Endothelial cell of umbilical vein (primary cell): Measurements from ENCODE around the gene LMF2. TPM values are rescaled to one million over a fixed set of nuclear protein-coding genes. Genes with fewer than 3 reads are reported as not detected.

Experiments used
- BruUV-seq: library from RNA; stranded (reverse); fragments of 400-500 nt; replicated peaks from 2 replicates; lab custom pipeline; 2021; lab: Mats Ljungman, UMichigan
- CTCF ChIA-PET: fragments of 300-600, 350-600 bp; sonication (Branson Sonifier 250); formaldehyde crosslinking; loops from one replicate; lab custom pipeline; 2021; ENCODE audit warnings: antibody characterized with exemption, inconsistent platforms; lab: Charles Lee
- POLR2A ChIA-PET: fragments of 300-600, 350-600 bp; sonication (Branson Sonifier 250); formaldehyde crosslinking; loops from one replicate; lab custom pipeline; 2021; ENCODE audit warnings: antibody characterized with exemption, inconsistent platforms; lab: Charles Lee
- DNase-seq: peaks from one replicate; pipeline ENCODE4 v3.0.0-alpha.2; 2011; ENCODE audit warnings: low read depth, low spot score
- FAIRE-seq: peaks from 2 replicates; lab custom pipeline; 2011; peaks lifted over from hg19 to GRCh38; lab: Jason Lieb, UNC
- H2AFZ ChIP-seq: 2 replicates; pipeline ENCODE4 v1.6.0; 2012; ENCODE audit warnings: low read depth, low read length, control low read depth, inconsistent platforms
- H3K27ac ChIP-seq: 2 replicates; pipeline ENCODE4 v1.5.1; 2011; ENCODE audit warnings: low read depth, mild to moderate bottlenecking, control low read depth, low read length, moderate library complexity; ENCODE audit not compliant: insufficient read depth
- H3K27me3 ChIP-seq, 2 experiments: 2 replicates each; pipeline versions ENCODE4 v1.6.0 to v1.6.1; 2011; ENCODE audit warnings: low read length in 2 of 2, mixed read lengths in 1 of 2; ENCODE audit not compliant: control insufficient read depth in 2 of 2, insufficient read depth in 2 of 2
- H3K36me3 ChIP-seq, 2 experiments: 2 replicates in 1 of 2; 3 replicates in 1 of 2; pipeline ENCODE4 v1.5.1; 2011; ENCODE audit warnings: low read length in 2 of 2, mild to moderate bottlenecking in 1 of 2, moderate library complexity in 1 of 2; ENCODE audit not compliant: control insufficient read depth in 2 of 2, insufficient read depth in 2 of 2; ENCODE audit errors: extremely low read depth in 1 of 2
- H3K4me1 ChIP-seq: 3 replicates; pipeline ENCODE4 v1.5.1; 2011; ENCODE audit warnings: mild to moderate bottlenecking, low read length; ENCODE audit not compliant: control insufficient read depth, insufficient read depth; ENCODE audit errors: extremely low read depth
- H3K4me2 ChIP-seq: 2 replicates; pipeline ENCODE4 v1.6.1; 2011; ENCODE audit warnings: low read length, control low read depth, mixed read lengths; ENCODE audit not compliant: insufficient read depth
- H3K4me3 ChIP-seq, 3 experiments: fragments of 200-600 bp in 1 of 3; sonication (generic), shearing (Covaris generic) in 1 of 3; replicated peaks in 1 of 3; 2 replicates each; pipeline ENCODE4 v1.5.1; 2011 to 2016; ENCODE audit warnings: control low read depth in 3 of 3, low read length in 3 of 3, mild to moderate bottlenecking in 2 of 3, inconsistent platforms in 1 of 3, low read depth in 1 of 3, moderate library complexity in 1 of 3; ENCODE audit not compliant: insufficient read depth in 1 of 3
- H3K79me2 ChIP-seq: 2 replicates; pipeline ENCODE4 v1.6.0; 2012; ENCODE audit warnings: low read length, inconsistent platforms; ENCODE audit not compliant: control insufficient read depth, insufficient read depth
- H3K9ac ChIP-seq: replicated peaks from 2 replicates; pipeline ENCODE3; 2011; ENCODE audit warnings: low read length, control low read depth; ENCODE audit not compliant: insufficient read depth; ENCODE audit errors: extremely low read depth
- H3K9me1 ChIP-seq: replicated peaks from 3 replicates; pipeline ENCODE4 v1.6.0; 2011; ENCODE audit warnings: mild to moderate bottlenecking, low read length; ENCODE audit not compliant: control insufficient read depth, insufficient read depth; ENCODE audit errors: extremely low read depth
- H3K9me3 ChIP-seq: replicated peaks from 2 replicates; pipeline ENCODE4 v1.5.1; 2012; ENCODE audit warnings: low read length, inconsistent platforms; ENCODE audit not compliant: control insufficient read depth, insufficient read depth
- H4K20me1 ChIP-seq: replicated peaks from 2 replicates; pipeline ENCODE3; 2011; ENCODE audit warnings: mild to moderate bottlenecking, low read length; ENCODE audit not compliant: control insufficient read depth, insufficient read depth; ENCODE audit errors: extremely low read depth
- EZH2 ChIP-seq: IDR thresholded peaks from 2 replicates; pipeline ENCODE4 v1.6.1; 2012; ENCODE audit warnings: borderline replicate concordance, low read depth, mild to moderate bottlenecking, moderate library complexity, low read length, inconsistent platforms; ENCODE audit not compliant: severe bottlenecking
- FOS ChIP-seq: IDR thresholded peaks from 2 replicates; pipeline ENCODE4 v1.6.1; 2011; ENCODE audit warnings: mild to moderate bottlenecking, low read length, moderate library complexity, borderline replicate concordance; ENCODE audit not compliant: insufficient read depth
- GATA2 ChIP-seq: IDR thresholded peaks from 2 replicates; pipeline ENCODE4 v1.7.0; 2011; ENCODE audit warnings: low read depth, mild to moderate bottlenecking, moderate library complexity, mixed read lengths, low read length; ENCODE audit not compliant: insufficient read length, insufficient read depth
- JUN ChIP-seq: IDR thresholded peaks from 2 replicates; pipeline ENCODE4 v1.6.1; 2011; ENCODE audit warnings: borderline replicate concordance, low read depth; ENCODE audit not compliant: insufficient read length, insufficient read depth
- MYC ChIP-seq: IDR thresholded peaks from one replicate; pipeline ENCODE4 v1.6.1; 2011; ENCODE audit warnings: mild to moderate bottlenecking, low read depth, low read length
- POLR2A ChIP-seq: IDR thresholded peaks from 2 replicates; pipeline ENCODE4 v1.6.1; 2012; ENCODE audit warnings: low read depth, mild to moderate bottlenecking, control low read depth, low read length
- POLR2AphosphoS5 ChIP-seq: IDR thresholded peaks from 2 replicates; pipeline ENCODE4 v1.6.1; 2012; ENCODE audit warnings: low read depth, mild to moderate bottlenecking, control low read depth, low read length, moderate library complexity; ENCODE audit not compliant: insufficient read depth
- dilution Hi-C: fragments of 300-500 bp; cut with MboI; formaldehyde crosslinking; loops from one replicate; pipeline ENCODE4 v1.15.0; 2019; ENCODE audit warnings: low sequenced_read_pairs; ENCODE audit not compliant: extremely low pct_ligation_motif_present
- intact Hi-C: fragments of 100-400 bp; cut with micrococcal nuclease; formaldehyde crosslinking; loops from one replicate; pipeline ENCODE4 v1.10.0; 2022
- polyA plus RNA-seq, 4 experiments: library from polyadenylated mRNA; depleted of rRNA in 3 of 4; stranded (reverse) in 3 of 4; unstranded in 1 of 4; fragments of >200 nt; gene quantifications; 2 replicates each; pipeline versions ENCODE4 v1.2.1 to v1.2.3, GENCODE V29; 2011 to 2012; ENCODE audit warnings: missing spikeins in 1 of 4
- total RNA-seq: library from RNA; stranded (reverse); gene quantifications from 2 replicates; pipeline ENCODE4 v1.2.3, GENCODE V29; 2021
- TF ChIP-seq, protein P1 (sequence below): IDR thresholded peaks from 2 replicates; pipeline ENCODE4 v1.6.1; 2011; ENCODE audit not compliant: insufficient read depth, insufficient read length
- TF ChIP-seq, protein P2 (sequence below), 2 donors: IDR thresholded peaks; 1 replicate in 1 of 2; 2 replicates in 1 of 2; pipeline ENCODE4 v1.5.1; 2011; ENCODE audit warnings: low read length in 2 of 2, mild to moderate bottlenecking in 2 of 2, moderate library complexity in 2 of 2, control low read depth in 1 of 2, inconsistent platforms in 1 of 2, low read depth in 1 of 2; ENCODE audit not compliant: insufficient read depth in 1 of 2; ENCODE audit errors: extremely low read depth in 1 of 2

LMF2 gene
- total and polyA plus RNA-seq, 2 donors (not counting 3 experiments of a cell fraction or from before 2014, with no cell fraction given): 89.7 to 112 TPM

DNA sequence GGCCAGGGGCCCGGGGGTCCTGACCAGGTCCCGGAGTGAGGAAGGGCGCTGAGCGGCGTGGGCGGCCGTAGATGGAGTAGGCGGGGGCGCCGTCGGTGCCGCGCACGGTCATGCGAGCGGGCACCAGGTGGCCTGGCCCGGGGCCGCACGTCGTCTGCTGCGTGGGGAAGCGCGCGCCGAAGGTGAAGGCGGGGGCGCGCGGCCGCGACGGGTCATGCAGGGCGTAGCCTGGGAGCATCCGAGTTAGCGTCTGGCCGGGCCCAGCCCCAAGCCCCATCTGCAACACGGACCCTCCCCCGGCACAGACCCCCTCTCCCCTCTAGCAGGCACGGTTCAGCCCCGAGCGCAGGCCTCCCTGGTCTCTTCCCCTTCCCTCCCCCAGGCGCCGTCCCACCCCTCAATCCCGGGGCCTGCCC is 24.1 kb upstream of the LMF2 start:
- Histone ChIP-seq H3K27me3 (peaks cover 3 to 13% of the 10 kb centered on the region in 2 experiments), H3K4me1 (peaks cover 21% of the 10 kb centered on the region), H3K9ac (no peak overlapping the region), H3K36me3 (no peaks in the 10 kb centered on the region), H3K4me3 (peak overlapping the region in 2 of 3 experiments; percentile 8 to 36), H3K79me2 (no peaks in the 10 kb centered on the region), H3K9me3 (no peaks in the 10 kb centered on the region), H3K27ac (no peak overlapping the region), H3K9me1 (no peaks in the 10 kb centered on the region), H4K20me1 (no peaks in the 10 kb centered on the region), H2AFZ (peak overlapping the region; percentile 55), H3K4me2 (peak overlapping the region; percentile 58)
- POLR2A ChIA-PET: no interaction called here
- TF ChIP-seq, protein P1, sequence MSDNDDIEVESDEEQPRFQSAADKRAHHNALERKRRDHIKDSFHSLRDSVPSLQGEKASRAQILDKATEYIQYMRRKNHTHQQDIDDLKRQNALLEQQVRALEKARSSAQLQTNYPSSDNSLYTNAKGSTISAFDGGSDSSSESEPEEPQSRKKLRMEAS: no peak
- TF ChIP-seq EZH2 (no peak), POLR2A (no peak), POLR2AphosphoS5 (no peak), MYC (no peak), FOS (no peak), JUN (no peak), GATA2 (no peak)
- TF ChIP-seq, protein P2, sequence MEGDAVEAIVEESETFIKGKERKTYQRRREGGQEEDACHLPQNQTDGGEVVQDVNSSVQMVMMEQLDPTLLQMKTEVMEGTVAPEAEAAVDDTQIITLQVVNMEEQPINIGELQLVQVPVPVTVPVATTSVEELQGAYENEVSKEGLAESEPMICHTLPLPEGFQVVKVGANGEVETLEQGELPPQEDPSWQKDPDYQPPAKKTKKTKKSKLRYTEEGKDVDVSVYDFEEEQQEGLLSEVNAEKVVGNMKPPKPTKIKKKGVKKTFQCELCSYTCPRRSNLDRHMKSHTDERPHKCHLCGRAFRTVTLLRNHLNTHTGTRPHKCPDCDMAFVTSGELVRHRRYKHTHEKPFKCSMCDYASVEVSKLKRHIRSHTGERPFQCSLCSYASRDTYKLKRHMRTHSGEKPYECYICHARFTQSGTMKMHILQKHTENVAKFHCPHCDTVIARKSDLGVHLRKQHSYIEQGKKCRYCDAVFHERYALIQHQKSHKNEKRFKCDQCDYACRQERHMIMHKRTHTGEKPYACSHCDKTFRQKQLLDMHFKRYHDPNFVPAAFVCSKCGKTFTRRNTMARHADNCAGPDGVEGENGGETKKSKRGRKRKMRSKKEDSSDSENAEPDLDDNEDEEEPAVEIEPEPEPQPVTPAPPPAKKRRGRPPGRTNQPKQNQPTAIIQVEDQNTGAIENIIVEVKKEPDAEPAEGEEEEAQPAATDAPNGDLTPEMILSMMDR (IDR thresholded peaks at IDR 0.05; ENCODE audit: extremely low read depth in 1 of 2, insufficient read depth in 1 of 2, low read depth in 1 of 2, low read length in 2 of 2): no peak
- dilution Hi-C loops: no loop called here
- BruUV-seq: no TSS peak
- CTCF ChIA-PET: interaction anchor here (0.5 to 1.7 kb wide), 3 partner anchors 26 to 89 kb away, joined by 3 to 10 read pairs (median 3); no protein-coding TSS in a partner anchor
- FAIRE-seq: no peak
- intact Hi-C loops: no loop called here
- DNase-seq: no peak
